Stimulated activated CD4-positive, alpha-beta T cell treated with anti-CD3 and anti-CD28 coated beads, Interleukin-12 subunit alpha, Interleukin-12 subunit beta, amount 100 ng/mL, for 48 hours (primary cell): ENCODE results near the gene DCAF6.
"Not testable (repeated sequence)": the region's sequence is repeated elsewhere in the genome, so short reads cannot be mapped to it uniquely, and the experiment has no call there.

Experiments used
- DNase-seq, 3 donors: peaks; one replicate each; pipeline ENCODE4 v3.0.0-alpha.2; 2020; ENCODE audit warnings: low read depth in 2 of 3, low spot score in 1 of 3

The DCAF6 gene

GRCh38 chr1:167936068-167936929, at the start of gene DCAF6:
TSS of gene DCAF6 (plus strand) at chr1:167936683. CDS start at chr1:167936912, 229 bp downstream.
- DNase-seq: peak; percentile 87 to 93 (median 92)

GRCh38 chr1:167887187-167887586, 49.3 kb upstream of the DCAF6 start:
- DNase-seq: not testable (repeated sequence)

DNA sequence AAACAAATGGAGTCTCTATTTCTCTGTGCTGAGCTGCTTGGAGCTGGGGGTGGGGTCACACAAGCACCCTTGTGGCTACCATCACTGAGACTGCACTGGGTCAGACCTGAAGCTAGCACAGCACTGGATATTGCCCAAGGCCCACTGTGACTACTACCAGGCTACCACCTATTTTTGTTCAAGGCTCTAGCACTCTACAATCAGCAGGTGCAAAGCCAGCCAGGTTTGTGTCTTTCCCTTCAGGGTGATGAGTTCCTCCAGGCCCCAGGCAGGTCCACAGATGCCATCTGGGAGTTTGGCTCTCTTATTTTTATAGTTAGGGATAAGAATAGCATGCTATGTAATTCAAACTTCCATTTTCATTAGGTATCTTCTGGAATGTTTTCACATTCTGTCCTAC, 46.1 kb upstream of the DCAF6 start:
- no peak for DNase-seq

GRCh38 chr1:167893798-167894197, 42.7 kb upstream of the DCAF6 start:
- no peak for DNase-seq

DNA sequence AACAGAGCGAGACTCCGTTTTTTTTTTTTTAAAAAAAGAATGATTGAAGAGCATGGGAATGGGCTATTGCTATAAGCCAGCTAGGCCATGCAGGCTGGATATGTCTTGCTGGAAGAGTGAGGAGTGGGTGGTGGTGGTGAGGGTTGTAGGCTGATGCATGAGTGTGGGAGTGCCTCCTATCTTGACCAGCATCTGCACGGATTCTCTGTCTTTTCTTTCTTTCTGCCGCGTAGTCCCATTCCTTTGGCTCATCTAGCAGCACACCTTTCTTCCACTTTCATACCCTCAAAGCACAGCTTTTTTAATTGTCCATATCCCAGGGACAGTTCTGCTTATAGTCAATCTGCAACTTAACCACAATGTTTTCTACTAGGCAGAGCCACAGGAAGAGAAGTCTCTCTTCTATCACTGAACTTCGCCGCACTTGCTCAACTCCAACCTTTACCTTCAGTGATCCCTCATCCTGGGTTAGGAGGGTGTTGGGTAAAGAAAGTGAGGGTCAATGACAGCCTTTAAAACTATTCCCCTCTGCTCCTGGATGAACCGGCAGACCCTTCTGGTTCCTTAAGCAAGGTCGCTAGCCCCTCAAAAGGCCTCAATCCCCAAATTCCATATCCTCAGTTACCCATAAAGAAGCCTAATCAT, 37.8 kb upstream of the DCAF6 start:
- DNase-seq: no peak

DNA sequence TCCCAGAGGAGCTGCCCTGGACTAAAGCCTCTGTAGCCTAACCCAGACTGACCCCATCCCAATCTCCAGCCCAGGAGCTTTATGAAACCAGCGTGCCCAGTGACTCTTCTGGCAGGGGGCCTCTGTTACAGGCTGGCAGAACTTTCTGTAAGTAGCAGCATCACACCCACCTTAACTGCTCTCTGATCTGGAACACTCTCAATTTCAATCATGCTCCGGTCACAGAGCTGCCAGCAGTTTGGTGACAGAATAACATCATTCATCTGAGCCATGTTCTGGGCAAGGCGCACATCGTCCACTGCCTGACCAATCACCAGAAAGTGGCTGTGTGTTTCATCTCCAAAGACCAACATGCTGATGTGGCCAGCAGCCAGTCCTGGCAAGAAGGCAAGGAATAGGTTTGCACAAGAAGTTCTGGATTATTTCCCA, 37.2 kb upstream of the DCAF6 start:
- no peak for DNase-seq

DNA sequence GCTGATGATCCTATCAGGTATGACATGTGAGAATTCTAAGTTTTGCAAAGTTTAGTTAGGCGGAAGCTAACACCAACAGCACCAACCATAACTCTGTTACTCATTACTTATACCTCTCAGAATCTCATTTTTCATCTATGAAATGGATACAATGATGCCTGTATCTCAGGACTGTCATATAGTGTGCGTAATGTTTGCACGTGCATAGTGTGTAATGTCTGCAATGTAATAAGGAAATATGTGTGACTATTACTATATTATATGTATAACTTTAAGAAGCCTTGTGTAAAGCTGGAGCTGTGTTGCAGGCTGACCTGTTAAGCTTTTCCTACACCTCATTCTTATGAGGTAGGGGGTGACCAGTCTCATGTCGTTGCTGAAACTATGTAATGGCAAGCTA, 35.6 kb upstream of the DCAF6 start:
- DNase-seq: no peak

- no peak for DNase-seq
Measured at GRCh38 chr1:167904652-167905130, 31.8 kb upstream of the DCAF6 start.

DNA sequence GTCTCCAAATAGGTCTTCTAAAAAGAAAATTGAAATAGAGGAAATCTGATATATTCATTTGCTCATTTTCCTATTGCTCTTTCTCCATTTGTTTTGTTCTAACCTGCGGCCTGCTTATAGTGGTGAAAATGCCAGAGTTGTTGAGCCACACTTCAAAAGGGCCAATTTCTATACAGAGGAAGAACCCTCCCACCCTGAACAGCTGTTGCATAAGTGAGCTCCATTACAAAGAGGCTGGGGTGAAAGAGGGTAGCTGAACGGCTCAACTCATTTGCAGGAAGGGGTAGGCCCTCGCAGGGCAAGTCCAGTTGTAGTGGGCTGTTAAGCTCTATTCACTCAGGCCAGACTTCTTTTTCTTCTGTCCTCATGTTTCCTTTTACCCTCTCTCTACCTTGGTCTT, 31.3 kb upstream of the DCAF6 start:
- DNase-seq: no peak

GRCh38 chr1:167905671-167906070, 30.8 kb upstream of the DCAF6 start:
- no peak for DNase-seq

- no peak for DNase-seq
Measured at GRCh38 chr1:167909691-167910180, 26.7 kb upstream of the DCAF6 start.

DNA sequence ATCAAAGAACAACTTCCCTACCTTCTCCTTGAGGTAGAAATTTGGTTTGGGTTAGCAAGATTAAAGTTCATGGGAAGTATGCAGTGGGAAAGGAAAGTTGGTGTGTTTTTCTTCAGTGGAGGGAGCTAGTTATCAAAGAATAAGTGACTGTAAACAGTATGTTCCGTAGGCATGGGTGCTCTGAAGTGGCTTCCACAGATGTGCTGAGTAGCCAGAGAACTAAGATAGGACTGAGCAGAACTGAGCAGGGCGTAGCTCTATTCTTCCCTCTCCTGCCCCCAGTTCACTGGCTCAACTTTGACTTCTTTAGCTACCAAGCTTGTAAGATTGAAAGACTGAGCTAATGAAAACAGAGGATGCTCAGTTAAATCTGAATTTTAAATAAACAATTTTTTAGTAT, 26.0 kb upstream of the DCAF6 start:
- no peak for DNase-seq

GRCh38 chr1:167911413-167911812, 25.1 kb upstream of the DCAF6 start:
- no peak for DNase-seq

DNA sequence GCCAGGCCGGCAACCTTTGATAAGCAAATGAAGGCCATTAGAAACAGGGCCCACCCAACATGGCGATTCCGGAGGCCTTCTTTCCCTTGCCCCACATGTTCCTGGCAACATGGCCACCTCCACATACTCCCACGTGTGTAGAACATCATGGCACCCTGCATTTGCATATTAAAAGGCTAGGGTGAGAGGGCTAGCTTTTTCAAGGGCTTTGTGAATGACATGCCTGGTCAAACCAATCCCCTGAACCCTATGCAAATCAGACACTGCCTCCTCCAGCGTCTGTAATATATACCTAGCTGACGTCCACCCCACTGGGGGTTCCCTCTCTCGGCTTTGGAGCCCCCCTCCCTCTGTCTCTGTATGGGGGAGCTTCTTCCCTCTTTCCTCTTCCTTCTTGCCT, 24.2 kb upstream of the DCAF6 start:
- DNase-seq: no peak

- no peak for DNase-seq
Measured at GRCh38 chr1:167913895-167914496, 22.5 kb upstream of the DCAF6 start, which contains the start of gene ADCY10. TSS of gene ADCY10 (minus strand) at chr1:167914134. CDS start at chr1:167905140, 8,994 bp downstream.

GRCh38 chr1:167915569-167915968, 20.9 kb upstream of the DCAF6 start:
- no peak for DNase-seq

DNA sequence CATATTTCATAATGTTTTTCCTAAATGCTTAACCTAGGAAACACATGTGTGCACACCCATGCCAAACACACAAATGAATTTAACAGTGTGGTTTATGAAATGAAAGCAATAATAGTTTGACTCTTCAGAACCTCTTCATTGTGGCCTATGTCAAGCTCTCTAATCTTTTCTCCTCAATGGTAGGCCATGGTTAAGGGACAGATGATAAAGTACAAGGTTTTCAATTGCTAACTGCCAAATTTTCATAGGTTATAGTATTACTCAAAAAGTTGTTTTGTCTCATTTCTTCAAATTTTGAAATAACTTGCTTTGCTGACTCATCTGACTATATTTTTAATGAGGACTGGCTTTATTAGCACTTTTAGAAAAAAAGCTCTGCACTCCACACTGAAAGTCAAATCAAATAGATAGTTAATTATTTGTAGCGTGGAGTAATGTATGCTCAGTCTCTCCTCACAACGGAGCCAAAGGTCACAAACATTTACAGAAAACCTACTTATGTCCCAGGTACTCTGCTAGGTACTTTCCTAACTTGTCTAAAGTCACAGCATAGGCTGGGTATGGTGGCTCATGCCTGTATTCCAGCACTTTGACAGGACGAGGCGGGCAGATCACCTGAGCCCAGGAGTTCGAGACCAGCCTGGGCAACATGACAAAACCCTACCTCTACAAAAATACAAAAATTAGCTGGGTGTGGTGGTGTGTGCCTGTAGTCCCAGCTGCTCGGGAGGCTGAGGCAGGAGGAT, 19.5 kb upstream of the DCAF6 start:
- no peak for DNase-seq

- DNase-seq: no peak
Measured at GRCh38 chr1:167922023-167922422, 14.5 kb upstream of the DCAF6 start.

- no peak for DNase-seq
Measured at GRCh38 chr1:167922611-167923074, 13.8 kb upstream of the DCAF6 start.

DNA sequence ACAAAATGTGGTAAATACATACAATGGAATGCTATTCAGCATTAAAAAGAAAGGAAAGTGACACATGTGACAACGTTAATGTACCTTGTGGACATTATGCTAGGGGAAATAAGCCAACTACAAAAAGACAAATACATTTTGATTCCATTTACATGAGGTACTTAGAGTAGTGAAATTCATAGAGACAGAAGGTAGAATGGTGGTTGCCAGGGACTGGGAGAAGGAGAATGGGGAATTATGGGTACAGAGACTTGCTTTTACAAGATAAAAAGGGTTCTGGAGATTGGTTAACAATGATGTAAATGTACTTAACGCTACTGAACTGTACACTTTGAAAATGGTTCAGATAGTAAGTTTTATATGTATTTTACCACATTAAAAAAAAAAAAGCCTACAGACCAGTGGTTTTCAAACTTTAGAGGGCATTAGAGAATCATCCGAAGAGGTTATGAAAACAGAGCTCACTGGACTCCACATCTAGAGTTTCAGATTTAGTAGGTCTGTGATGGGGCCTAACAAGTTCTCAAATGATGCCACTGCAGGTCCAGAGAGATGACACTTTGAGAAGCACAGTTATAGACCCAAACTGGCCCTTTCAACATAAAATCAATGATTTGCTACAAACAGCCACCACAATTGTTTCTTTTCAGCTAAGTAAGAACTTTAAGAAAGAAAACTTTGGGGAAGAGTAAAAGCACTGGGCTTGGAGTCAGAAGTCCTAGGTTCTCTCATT, 13.0 kb upstream of the DCAF6 start:
- no peak for DNase-seq
